Fibroblast of skin of left biceps (primary cell): ENCODE results near the gene NAV3.

Source experiments
- DNase-seq, 2 experiments: peaks; one replicate each; pipeline ENCODE4 v3.0.0-alpha.2; 2013; ENCODE audit warnings: low read depth in 2 of 2

The NAV3 gene

DNA sequence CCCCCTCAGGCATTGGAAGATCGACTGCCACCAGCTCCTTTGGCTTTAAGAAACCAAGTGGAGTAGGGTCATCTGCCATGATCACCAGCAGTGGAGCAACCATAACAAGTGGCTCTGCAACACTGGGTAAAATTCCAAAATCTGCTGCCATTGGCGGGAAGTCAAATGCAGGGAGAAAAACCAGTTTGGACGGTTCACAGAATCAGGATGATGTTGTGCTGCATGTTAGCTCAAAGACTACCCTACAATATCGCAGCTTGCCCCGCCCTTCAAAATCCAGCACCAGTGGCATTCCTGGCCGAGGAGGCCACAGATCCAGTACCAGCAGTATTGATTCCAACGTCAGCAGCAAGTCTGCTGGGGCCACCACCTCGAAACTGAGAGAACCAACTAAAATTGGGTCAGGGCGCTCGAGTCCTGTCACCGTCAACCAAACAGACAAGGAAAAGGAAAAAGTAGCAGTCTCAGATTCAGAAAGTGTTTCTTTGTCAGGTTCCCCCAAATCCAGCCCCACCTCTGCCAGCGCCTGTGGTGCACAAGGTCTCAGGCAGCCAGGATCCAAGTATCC, 288.7 kb downstream of the NAV3 start:
- no peak for DNase-seq

DNA sequence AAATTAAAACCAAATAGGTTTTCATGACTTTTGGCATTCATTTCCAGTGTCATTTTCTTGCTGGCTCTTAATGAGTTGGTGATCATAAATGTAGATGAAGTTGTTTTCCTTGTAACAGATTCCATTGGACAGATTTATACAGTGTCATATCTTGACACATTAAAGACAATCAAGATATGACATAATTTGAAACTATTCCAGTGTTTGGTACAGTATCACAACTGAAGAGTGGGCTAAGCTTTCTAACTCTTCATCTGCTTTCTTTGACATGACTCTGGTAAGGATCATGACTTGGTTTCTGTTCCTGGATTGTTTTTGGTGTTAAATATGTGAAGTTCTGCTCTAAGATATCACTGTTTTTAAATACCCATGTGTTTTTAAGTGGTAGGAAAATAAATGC, 289.6 kb downstream of the NAV3 start:
- DNase-seq = no peak

DNA sequence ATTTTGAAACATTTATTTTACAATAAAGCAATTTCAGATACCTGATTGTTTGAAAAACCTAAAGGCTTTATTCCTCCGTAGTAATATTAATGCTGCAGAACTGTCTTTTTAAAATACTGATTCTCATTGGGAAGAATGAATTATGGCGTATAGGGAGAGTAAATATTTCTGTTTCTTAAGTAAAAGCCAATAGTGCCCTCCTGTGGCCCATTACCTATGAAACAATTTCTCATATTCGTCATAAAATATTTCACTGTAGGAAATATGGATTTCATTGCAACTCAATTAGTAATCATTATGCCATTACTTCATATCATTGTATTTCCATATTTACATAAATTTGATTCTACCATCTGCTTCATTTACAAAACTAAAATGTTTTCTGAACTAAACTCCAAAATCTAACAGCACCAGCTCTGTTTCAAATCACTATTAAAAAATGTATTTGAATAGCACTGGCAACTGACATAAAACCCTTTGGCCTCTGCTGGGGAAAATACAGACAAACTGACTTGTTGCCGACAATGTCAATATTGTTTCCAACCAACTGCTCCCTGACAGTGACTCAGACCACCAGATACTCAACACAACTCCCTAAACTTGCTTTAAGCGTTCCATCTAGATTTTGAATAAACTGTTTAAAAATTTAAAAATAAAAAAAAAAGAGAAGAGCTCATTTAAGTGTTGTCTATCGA, 290.3 kb downstream of the NAV3 start:
- peak in 1 of 2 experiments; percentile 5 for DNase-seq

DNA sequence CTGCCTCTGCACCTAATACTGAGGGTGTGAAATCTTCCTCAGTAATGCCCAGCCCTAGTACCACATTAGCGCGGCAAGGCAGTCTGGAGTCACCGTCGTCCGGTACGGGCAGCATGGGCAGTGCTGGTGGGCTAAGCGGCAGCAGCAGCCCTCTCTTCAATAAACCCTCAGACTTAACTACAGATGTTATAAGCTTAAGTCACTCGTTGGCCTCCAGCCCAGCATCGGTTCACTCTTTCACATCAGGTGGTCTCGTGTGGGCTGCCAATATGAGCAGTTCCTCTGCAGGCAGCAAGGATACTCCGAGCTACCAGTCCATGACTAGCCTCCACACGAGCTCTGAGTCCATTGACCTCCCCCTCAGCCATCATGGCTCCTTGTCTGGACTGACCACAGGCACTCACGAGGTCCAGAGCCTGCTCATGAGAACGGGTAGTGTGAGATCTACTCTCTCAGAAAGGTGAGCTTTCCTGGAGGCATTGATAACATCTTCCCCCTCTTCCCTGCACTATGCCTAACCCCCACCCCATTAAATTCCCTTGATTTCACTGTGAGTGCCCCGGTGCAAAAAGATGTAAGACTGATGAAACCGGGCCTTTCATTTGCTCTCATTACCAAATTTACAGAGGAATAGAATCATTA, 291.4 kb downstream of the NAV3 start:
- no peak for DNase-seq

DNA sequence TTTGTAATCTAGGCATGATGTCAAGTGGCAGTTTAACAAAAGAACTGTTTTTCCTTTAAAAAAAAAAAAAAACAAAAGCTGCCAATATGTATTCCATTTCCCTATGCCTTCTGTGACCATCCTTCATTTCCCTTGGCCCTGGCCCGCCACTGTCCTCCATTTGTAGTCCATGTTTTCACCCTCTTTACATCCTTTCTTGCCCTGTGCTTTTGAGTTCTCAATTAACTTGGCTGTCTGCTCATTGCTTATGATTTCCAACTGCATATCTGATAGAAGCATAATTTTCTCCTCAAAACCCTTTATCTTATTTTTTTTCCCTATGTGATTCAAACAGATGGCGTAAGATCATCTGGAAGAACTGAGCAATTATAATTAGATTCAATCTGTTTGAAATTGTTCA, 297.5 kb downstream of the NAV3 start:
- no peak for DNase-seq

DNA sequence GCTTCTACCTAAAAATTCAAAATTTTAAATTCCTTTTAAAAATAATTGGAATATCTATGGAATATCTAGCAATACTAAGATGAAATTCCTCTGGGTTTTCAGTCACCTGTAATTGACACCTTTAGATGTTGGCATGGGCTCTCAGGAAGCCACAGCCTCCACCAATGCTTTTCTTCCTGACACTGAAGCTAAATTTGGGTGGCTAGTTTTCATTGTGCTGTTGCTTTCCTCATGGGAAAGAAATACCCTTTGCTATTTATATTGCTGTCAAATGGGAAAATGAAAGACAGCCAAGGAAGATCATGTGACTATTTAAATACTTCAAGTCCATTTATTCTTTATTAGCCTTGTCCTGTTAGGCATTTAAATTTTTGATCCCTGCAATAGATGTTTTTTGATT, 313.0 kb downstream of the NAV3 start:
- no peak for DNase-seq

DNA sequence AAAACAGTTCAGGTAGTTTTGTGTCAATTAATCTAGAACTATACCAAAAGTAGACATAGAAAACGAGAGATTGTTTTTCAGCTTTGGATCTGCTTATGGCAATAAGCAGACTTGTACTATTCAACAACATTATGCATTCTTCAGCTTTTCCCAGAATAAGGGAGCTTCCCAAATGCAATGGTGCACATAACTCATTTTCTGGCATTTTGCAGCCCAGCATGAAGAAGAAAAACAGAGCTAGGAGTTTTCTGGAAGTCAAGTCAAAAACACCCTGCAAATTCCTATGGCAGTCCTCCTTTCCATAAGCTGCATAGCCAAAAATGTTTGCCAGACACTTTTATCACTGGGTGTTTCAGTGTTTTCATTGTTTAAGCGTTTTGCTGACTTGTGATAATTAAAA, 314.7 kb downstream of the NAV3 start:
- DNase-seq = no peak

DNA sequence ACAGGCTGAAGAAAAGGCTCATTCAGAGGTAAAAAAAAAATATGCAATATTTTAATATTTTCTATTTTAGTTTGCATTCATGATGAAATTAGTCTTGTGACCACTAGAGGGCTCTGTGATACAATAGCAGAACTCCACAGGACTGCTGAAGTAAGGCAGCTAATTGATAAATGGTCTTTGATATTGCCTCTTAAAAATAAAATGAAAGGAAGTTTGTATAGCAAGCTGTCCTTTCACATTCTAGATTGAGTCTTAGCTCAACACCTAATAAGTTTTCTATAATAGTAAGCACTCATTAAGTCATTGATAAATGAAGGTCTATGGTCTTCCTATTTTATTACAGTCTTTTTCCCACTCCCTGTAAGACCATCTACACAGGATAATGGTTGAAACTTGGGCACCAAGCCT, 315.7 kb downstream of the NAV3 start:
- DNase-seq = peak in 1 of 2 experiments; percentile 3

DNA sequence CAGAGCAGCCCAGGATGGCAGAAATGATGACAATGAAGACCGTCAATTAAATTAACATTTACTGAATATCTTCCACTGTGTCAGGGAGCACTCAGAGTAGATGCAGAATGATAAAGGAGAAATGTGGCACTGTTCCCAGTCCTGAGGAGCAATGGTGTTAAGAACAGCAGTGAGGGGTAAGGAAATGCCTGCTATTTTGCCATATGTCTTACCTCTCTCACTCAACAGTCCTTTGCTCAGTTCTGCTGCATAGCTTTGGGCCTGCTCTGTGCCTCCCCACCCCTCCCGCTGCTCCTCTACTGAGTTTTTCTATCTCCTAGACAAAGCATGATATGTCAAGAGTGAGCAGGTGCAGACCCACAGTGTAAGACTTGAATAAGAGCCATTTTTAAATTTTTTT, 318.8 kb downstream of the NAV3 start:
- DNase-seq = no peak

DNA sequence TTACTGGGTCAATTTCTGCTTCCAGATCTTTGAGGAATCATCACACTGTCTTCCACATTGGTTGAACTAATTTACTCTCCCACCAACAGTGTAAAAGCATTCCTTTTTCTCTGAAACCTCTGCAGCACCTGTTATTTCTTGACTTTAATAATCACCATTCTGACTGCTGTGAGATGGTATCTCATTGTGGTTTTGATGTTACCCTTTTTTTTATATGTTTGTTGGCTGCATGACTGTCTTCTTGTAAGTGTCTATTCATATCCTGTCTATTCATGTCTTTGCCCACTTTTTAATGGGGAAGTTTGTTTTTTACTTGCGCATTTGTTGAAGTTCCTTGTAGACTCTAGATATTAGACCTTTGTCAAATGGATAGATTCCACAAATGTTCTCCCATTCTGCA, 324.9 kb downstream of the NAV3 start:
- no peak for DNase-seq

DNA sequence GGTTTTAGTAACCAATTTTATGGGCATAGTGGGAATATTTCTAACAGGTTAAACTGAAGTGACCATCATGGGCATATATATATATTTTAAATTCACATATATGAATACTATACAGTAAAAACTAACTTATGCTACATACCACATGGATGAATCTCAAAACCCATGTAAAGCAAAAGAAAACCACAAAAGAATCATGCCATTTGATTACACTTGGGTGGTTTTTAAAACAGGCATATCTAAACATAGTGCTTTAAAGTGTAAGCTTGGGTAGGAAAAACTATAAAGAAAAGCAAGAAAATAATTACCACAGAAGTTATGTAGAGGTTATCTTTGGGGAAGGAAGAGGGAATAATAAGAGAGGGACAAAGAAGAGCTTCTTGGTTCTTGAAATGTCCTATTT, 326.1 kb downstream of the NAV3 start:
- DNase-seq = no peak

DNA sequence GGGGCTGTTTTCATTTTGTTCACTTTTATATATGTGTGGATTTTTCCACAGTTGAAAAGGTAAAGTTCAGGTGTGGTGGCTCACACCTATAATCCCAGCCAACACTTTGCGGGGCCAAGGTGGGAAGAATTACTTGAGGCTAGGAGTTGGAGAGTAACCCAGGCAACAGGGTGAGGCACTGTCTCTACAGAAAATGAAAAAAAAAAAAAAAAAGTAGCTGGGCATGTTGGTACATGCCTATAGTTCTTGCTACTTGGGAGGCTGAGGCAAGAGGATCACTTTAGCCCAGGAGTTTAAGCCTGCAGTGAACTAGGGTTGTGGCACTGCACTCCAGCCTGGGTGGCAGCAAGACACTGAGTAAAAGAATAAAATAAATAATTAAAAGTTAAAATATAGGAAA, 326.5 kb downstream of the NAV3 start:
- DNase-seq = no peak

DNA sequence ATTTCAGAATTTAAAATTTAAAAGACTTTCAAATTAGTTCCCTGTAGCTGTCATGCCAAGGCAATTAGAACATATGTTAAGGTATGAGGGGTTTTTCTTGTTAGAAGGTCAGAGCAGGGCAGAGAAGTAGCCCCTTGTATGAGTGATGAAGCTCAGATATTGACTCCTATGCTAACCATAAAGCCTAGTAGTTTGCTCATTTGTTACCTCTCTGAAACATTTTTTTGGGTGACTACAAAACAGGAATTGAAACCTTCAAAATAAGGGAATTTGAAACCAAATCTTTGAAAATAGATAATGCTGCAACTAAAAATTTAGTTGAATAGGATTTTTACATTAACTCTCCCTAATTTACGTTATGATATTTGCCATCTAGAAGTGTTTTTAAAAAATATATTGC, 333.5 kb downstream of the NAV3 start:
- DNase-seq = no peak

DNA sequence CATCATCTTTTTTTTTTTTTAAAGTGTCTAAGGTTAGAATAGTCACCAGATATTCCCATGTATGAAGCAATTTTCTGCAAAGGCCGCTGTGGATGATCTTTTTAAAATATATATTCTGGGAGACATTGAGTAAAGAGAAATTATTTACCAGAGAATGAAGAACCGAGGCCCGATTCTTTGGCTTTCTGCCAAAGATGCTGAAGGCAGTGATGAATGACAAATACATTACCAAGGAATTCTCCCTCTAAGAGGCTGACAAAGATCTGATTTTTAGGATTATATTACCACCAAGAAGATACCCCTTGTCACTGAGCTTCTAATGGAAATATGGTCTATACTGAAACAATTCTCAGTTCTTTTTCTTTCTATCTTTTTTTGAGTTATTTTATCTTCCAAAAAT, 336.8 kb downstream of the NAV3 start:
- no peak for DNase-seq

DNA sequence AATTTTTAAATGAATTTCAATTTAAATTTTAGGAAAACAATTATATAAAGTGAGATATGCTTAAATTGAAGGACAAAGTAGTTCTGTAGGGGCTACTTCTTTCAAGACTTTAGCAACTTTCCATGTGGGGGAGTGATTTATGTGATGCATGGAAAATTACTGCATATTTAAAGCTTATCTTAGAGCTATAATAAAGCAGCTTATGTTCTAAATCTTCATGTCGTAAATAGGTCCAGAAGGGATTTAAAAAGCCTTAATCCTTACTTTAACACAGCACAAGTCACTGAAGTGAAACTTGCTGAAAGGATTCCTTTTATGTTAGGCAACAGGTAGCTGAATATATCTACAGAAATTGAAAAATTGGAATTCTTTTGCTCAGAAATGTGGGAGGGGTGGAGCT, 340.4 kb downstream of the NAV3 start:
- no peak for DNase-seq

DNA sequence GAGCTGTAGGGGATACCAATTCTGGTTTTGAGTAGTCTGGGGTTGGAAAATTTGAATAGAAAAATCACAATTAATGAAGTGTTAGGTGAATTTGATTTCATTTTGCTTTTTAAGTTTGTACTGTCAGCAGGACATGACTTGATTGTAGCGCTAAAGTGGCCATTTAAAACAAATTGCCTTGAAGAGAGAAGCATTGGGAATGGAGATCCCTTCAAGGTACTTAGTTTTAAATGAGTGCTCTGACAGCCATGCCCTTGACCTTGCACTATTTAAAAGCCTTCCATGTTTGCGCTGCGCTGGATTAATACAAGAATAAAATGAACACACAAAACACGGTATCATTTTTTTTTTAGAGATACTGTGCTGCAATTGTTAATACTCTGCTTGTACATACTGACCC, 345.9 kb downstream of the NAV3 start:
- no peak for DNase-seq

DNA sequence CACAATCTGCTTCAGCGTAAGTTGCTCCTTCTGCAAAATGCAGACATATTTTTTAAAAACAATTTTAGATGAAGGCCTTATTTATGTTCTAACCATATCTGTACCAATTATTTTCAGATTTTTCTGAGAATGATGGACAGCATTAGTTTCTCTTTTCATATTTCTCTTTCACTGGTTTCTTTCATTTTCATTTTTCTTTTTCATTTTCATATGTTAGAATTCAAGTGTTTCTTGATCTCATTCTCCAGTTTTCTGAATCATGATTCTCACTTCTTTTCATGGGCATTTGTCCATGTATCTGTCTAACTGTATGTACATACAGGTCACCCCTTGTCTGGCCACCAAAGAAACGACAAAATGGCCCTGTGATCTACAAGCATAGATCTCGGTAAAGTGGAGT, 346.6 kb downstream of the NAV3 start:
- no peak for DNase-seq

DNA sequence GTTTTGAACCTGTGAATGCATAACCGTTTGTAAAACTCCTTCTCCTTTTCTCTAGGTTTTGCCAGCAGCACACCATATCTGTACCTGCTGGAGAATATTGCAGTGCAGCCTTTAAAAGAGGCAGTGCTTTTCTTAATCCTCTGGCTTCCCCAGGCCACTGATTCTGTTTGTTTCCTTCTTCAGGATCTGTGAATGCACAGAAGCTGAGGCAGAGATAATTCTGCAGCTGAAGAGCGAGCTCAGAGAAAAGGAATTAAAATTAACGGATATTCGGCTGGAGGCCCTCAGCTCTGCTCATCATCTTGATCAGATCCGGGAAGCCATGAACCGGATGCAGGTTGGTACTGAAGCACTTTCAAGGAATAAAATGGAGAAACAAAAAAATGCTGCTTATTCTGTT, 348.7 kb downstream of the NAV3 start:
- no peak for DNase-seq

DNA sequence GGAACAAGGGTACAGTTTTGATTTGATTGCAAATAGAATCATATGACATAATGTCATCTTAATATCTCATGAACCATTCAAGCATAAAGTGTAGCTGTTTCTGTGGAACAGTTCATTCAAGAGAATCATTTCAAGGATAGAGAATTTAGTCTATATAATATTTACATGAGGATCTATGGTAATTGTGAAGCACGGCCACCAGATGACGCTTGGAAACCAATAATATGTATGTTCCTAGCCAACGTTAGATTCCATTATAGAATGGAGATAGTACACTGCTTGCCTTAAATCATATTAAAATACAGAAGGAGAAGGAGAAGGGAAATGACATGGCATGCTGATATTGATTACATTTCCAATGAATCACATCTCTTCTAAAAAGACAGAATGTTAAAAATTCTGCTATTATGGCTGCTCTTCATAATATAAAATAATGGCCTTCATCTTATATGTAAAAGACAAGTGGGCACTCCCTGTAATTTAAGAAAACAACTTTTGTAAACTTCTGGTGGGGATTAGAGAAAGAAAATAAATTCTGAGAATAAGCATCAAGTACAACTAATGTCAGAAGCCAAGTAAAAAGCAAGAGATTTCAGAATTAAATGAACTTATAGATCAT, 351.0 kb downstream of the NAV3 start:
- no peak for DNase-seq

DNA sequence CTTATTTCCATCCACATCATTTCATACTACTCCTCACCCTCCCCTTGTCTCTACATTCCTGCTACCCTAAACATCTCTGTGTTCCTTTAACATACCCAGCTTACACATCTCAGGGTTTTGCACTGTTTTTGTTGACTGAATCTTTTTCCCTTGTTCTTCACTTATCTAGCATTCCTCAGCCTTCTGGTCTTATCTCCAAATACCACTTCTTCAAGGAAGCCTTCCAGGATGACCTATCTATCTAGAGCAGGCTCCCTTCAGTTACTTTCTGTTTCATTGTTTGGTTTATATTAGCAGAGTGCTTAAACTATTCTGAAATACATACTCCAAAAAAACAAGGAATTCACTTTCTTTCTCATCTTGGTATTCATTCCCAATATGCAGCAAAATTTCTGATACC, 353.1 kb downstream of the NAV3 start:
- no peak for DNase-seq

DNA sequence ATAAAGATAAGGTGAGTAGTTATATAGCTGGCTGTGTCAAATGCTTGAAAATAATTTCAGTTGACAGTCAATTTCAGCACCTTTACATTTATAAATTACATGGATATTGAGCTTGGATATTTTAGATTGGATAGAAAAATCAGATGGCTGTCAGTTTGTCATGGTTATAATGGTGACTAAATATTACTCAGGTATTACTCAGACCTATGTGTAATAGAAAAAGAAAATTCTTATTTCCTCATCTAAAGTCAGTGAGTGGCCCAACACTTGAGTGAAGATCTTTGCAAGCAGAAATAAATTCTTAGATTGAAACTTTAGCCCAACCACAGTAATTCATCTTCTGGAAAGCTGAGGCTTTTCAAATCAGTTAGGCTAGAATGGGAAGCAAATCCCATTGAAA, 354.4 kb downstream of the NAV3 start:
- DNase-seq = no peak

DNA sequence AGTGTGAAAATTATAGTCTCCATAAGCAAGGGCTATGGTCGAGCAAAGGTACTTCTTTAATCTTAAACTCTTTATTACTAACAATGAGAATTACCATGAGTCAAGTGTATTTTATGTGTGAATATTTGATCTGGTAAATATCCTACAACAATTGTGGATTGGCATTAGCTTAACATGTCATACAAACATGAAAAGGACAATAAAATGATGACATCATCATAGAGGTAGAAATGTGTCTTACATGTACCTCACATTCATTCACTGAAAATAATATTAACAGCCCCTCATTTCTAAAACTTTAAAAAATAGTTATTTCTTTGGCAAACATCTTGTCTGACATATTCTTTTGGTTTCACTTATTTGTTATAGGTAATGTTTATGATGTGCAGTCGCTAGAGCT, 355.0 kb downstream of the NAV3 start:
- no peak for DNase-seq

DNA sequence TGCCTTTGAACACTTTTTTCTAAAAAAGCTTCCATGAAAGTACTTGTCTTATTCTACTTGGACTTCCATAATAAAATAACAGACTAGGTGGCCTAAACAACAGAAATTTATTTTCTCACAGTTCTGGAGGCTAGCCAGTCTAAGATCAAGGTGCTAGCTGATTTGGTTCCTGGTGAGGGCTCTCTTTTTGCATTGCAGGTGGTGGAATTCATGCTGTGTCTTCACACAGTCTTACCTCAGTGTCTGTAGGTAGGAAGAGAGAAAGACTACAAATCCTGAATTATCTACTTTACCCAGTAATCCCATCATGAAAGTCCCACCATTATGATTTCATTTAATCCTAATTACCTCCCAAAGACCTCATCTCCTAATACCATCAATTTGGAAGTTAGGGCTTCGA, 356.0 kb downstream of the NAV3 start:
- DNase-seq = no peak
